ENCODE data around the gene STAT4.

STAT4 gene

DNA sequence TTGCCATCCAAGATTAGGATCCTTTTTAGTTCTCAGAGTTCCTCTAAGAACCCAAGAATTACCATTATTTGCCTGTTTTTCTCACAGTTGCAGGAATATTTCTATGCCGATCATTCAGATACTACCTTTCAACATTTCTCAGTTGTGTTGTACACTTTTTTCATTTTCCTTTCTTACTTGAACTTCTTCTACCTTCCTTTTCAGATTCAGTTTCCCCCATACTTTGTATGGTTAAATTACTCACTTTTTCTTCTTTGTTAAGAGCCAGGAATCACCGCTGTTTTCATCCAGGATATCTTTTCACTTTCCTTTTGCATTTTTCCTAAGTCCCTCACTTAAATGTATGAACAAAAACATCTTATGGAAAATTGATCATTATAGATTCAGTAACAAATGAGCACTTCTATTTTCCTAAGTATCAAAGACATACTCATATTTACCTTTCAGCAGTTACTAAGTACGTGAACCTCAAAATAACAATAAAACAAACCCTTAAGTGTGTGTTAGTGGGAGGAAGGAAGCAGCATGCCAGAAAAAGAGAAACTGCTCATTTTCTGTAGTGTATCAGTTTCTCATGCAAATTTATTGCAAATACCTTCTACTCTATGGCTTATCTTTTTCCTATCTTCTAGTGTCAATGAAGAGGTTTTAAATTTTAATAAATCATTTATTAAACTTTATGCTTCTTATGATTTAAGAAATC is 72.5 kb downstream of the STAT4 start:
- DNase-seq, result no peak

DNA sequence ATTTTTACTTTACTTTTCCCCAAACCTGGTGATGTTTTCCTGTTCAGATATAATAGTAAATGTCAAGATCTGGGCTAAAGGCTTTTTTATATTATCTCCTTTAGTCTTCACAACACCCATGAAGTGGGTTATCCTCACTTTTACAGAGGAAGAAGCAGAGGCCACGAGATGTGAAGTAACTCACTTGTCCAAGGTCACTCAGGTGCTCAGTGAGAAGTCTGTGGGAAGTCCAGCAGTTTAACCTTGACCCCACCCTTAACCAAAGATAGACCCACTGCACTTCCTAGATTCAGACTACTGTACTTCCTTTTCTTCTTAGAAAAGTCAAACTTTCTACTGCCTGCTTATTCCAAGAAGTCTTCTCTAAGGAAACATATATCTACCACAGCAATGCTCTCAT is 80.5 kb downstream of the STAT4 start:
- no peak for DNase-seq

DNA sequence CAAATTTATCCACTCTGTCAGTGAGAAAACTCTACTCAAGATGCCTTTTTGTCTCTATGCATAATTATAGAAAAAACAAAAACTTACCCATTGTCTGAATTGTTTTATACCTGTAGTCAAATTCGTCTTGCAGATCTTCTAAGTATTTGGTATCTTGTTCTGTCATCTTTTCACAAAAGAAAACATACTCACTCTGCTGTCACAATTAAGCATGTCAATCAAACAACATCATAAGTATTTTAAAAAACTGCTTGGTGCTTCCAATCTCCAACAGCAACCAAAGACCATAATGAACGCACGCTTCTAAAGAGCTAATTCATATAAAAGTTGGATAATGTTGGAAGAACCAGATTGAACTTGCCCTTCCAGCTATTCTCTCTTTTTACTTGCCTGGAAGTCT is 81.2 kb downstream of the STAT4 start:
- DNase-seq, result no peak

- no peak for DNase-seq
These were observed 83.9 kb downstream of the STAT4 start for GRCh38 chr2:191066919-191067233.

GRCh38 chr2:191066197-191066918 is 84.4 kb downstream of the STAT4 start:
- DNase-seq, result no peak

DNA sequence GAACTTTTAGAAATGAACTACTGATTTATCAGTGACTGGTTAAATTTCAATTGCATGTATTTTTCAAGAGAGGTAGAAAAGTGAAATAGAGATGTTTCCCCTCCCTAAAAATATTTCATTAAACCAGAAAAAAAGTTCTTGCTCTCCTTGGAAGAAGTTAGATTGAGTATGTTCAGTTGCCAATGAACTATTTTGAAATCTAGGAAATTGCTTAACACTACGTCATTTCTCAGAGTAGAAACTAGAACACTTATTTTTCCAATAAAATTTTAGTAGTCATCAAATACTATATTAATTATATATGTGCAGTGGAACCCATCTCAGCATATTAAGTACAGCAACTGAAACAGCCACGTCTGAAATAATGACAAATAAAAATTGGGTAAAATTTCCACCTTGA is 85.0 kb downstream of the STAT4 start:
- DNase-seq, result no peak

DNA sequence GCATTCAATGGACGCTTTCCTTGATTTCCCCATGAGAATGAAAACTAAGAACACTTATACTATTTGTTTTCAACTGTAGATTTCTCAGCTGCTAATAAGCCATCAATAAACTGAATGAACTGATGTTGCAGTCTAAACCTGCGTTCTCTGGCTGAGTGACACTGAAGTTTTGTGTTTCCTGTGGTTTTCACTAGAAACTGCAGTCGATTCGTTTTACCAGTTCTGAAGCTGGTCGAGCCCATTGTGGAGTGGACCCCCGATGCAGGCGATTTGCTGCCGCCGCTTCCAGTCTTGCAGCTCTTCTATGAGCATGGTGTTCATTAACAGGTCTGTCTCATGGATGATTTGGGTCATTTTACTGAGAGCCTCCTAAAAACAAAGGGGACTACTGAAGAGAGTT is 86.2 kb downstream of the STAT4 start:
- no peak for DNase-seq

DNA sequence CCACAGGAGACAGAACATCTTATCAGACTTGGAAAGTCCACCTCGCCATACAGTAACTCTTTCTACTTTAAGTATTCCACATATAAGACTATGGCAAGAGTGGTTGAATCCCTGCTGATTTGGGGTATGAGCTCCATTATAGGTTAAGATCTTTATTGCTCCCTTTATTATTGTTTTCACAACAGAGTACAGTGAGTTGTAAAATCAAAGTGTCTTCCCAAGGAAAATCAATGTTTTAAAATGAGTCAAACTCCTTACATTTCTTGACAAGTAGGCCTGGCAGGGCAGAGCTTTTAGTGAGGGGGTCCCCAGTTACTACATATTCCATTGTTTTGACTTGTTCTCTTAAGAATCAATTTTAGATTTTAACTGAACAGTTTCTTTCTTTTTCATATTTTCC is 87.2 kb downstream of the STAT4 start:
- DNase-seq, result no peak

- DNase-seq, result no peak
These were observed 89.3 kb downstream of the STAT4 start for GRCh38 chr2:191061381-191061980.

- no peak for DNase-seq
These were observed 91.5 kb downstream of the STAT4 start for GRCh38 chr2:191059308-191059707.

GRCh38 chr2:191056228-191056627 is 94.6 kb downstream of the STAT4 start:
- DNase-seq, result no peak

DNA sequence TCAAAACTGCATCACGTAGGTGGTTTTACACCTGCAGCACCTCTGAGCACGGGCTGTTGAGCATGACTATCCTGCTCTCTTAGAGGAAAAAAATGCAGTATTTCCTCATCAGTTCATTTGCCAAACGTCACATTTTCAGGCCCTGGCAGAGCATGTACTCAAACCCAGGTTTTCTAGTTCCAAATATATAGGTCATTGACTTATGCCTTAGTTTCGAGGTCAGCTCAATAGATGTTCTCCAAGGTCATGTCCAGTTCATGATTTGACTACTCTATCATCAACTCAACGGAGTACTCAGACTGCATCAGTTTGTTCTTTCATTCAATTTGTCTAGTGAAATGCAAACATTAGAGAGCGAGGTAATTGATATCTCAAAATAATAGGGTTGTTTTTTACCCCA is 97.5 kb downstream of the STAT4 start:
- no peak for DNase-seq

GRCh38 chr2:191051825-191052778 is 98.7 kb downstream of the STAT4 start:
- no peak for DNase-seq

DNA sequence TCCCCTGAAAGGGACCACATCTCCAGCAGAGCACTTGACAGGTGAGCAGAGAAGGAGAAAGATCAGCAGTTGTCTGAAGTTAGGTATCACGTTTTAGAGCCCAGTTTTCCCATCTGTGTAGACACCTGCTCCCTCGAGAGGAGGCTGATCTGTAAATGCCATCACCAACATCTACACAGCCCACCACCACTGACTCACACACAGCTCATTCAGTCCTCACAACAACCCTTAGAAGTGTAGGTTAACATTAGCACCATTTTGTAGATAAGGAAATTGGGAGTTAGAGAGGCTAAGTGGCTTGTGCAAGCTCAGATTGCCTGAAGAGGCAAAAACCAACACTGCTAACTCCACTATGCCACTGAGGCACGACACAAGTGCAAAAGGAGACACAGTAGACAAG is 99.6 kb downstream of the STAT4 start:
- no peak for DNase-seq

- no peak for DNase-seq
These were observed 100.2 kb downstream of the STAT4 start for GRCh38 chr2:191050640-191050987.

GRCh38 chr2:191049728-191050639 is 100.8 kb downstream of the STAT4 start:
- no peak for DNase-seq

- no peak for DNase-seq
These were observed 102.7 kb downstream of the STAT4 start for GRCh38 chr2:191048073-191048472.

DNA sequence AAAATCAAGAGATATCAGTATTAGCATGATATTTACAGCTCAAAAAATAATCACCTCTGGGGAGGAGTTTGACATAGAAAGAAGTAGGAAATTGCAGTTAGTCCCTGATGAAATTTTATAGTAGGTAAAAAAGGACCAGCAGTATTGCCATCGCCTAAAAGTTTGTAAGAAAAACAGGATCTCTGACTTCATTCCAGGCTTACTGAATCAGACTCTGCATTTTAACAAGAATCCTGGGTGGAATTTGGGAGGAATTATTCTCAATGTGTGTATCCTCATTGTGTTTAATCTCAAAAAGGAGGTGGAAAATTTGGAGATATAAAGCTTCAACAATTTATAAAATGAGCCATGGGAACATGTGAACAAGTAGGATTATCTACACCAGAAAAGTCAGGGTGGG is 105.7 kb downstream of the STAT4 start:
- no peak for DNase-seq

DNA sequence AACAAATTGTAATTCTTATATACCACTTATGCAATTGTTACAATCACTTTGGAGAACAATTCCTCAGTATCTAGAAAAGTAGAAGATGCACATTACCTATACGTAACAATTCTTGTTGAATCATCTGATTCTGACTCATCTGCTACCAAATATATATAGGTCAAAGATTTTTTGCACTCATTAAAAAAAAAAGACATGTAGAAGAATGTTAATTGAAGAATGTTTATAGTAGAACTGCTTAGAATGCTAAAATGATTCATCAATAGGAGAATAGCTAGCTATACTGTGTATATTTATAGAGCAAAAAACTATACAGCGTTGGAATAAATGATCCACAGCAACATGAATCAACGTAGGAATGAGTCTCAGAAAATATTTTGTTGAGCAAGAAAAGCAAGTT is 107.4 kb downstream of the STAT4 start:
- DNase-seq, result no peak

DNA sequence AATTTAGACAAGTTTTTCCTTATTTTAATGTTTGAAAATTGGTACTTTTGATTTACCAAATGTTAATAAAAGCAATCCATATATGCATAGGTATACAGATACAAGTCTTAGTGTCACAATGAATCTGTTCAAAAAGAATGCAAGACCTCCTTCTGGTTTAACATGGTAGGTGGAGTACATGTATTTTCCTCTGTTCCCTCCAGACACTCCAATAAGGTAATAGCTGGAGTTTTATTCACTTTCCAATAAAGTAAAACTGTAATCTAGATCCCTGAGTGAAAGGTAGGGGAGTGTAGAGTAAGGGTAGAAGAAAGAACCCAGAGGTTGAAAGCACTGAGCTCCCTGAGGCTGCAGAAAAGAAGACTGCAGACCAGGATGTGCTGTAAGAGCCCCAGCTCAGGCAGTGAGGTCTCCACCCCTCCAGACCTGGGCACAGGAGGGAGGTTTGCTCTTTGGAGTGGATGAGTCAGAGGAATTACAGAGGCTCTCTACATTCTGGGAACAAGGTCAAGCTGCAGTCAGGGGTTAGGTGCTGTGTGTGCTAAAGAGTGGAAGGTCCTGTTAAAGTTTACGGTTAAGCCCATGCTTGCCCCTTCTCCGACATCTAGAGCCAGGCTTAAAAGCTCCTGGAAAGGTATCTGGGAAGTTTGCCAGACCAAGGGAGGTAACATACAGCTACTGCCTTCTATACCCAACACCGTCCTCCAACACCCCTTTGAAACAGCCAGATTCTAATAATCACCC is 109.2 kb downstream of the STAT4 start:
- DNase-seq, result no peak

GRCh38 chr2:191039616-191040015 is 111.2 kb downstream of the STAT4 start:
- no peak for DNase-seq

- no peak for DNase-seq
These were observed 112.1 kb downstream of the STAT4 start for GRCh38 chr2:191038741-191039140.

Data from retina (tissue), 1 donor.